Testis (tissue), 2 donors: ENCODE data around the gene CACNA1D.

Source experiments
- CTCF ChIP-seq, 3 experiments: fragments of 450-650 bp in 2 of 3; fragments of 200-600 bp in 1 of 3; sonication (generic) in 1 of 3; IDR thresholded peaks; one replicate each; pipeline ENCODE4 v1.5.1; 2016 to 2019; ENCODE audit warnings: antibody characterized with exemption in 3 of 3, mild to moderate bottlenecking in 2 of 3, moderate library complexity in 1 of 3
- POLR2A ChIP-seq: fragments of 450-650 bp; IDR thresholded peaks from one replicate; pipeline ENCODE4 v1.6.1; 2017; ENCODE audit warnings: antibody characterized with exemption, mild to moderate bottlenecking, moderate library complexity

- TF ChIP-seq CTCF (IDR thresholded peaks at IDR 0.05) = no peak
- no peak for TF ChIP-seq POLR2A
These were observed 259.9 kb downstream of the CACNA1D start for GRCh38 chr3:53754325-53754724.
